Measurements from ENCODE around the gene CFAP20DC. TPM values are rescaled to one million over a fixed set of nuclear protein-coding genes. Genes with fewer than 3 reads are reported as not detected.

CFAP20DC gene
- total RNA-seq, 1 donor from 2014 or later, result 0.57 TPM

GRCh38 chr3:58963928-58964503, 85.8 kb downstream of the CFAP20DC start:
- H2AFZ ChIP-seq (ENCODE audit: low read depth, low read length), result no peak overlapping the region
- FAIRE-seq (no peak), DNase-seq (ENCODE audit: low read depth) (no peak)
- no peak overlapping the region for H3K4me2 ChIP-seq (ENCODE audit: low read length)
- H3K27ac ChIP-seq (ENCODE audit: low read depth, low read length), result no peak overlapping the region
- no peaks in the 10 kb centered on the region for H3K36me3 ChIP-seq (ENCODE audit: insufficient read depth, low read length)
- peaks cover 8% of the 10 kb centered on the region for H3K4me1 ChIP-seq (ENCODE audit: insufficient read depth, low read length)
- Mint-ChIP-seq H3K27me3 (ENCODE audit: low read depth, unreplicated experiment) (no peaks in the 10 kb centered on the region), H3K4me1 (ENCODE audit: low read depth, unreplicated experiment) (peaks cover 2% of the 10 kb centered on the region), H3K4me3 (ENCODE audit: unreplicated experiment) (no peak overlapping the region), H3K36me3 (ENCODE audit: low read depth, unreplicated experiment) (no peaks in the 10 kb centered on the region), H3K9me3 (ENCODE audit: unreplicated experiment) (no peaks in the 10 kb centered on the region), H3K27ac (ENCODE audit: unreplicated experiment) (no peak overlapping the region)
- H3K27me3 ChIP-seq (ENCODE audit: insufficient read depth, low read length), result no peaks in the 10 kb centered on the region
- no peaks in the 10 kb centered on the region for H4K20me1 ChIP-seq (ENCODE audit: insufficient read depth, low read length)
- H3K9me3 ChIP-seq (ENCODE audit: insufficient read depth, low read depth, low read length), result no peaks in the 10 kb centered on the region
- TF ChIP-seq CTCF (IDR thresholded peaks at IDR 0.05; ENCODE audit: insufficient read depth, low read depth, low read length), result no peak
- TF ChIP-seq EZH2 (IDR thresholded peaks at IDR 0.05; ENCODE audit: insufficient read depth, low read length), result no peak
- no peak overlapping the region for H3K9ac ChIP-seq (ENCODE audit: low read length)
- no peak overlapping the region for H3K4me3 ChIP-seq (ENCODE audit: insufficient read depth, low read depth, low read length)
- H3K79me2 ChIP-seq (ENCODE audit: insufficient read depth, low read length), result no peaks in the 10 kb centered on the region

DNA sequence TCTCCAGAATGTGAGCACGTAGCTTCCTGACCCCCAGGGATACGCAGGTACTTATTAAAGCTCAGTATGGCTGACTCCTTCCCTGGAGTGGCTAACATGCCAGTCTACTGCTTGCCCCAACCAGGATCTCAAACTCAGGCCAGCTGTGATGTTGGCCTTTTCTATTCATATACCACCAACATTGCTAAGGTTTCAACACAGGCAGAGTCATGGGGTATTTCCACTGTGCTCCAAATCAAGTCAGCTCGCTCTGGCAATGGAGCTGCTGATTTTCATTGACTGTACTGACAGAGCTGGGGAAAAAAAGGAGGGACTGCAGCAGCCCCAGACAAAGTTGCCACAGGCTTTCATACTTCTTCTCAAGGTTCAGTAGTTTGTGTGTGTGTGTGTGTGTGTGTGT, 87.0 kb downstream of the CFAP20DC start:
- Mint-ChIP-seq H3K27me3 (ENCODE audit: low read depth, unreplicated experiment) (no peaks in the 10 kb centered on the region), H3K27ac (ENCODE audit: unreplicated experiment) (no peak overlapping the region), H3K36me3 (ENCODE audit: low read depth, unreplicated experiment) (no peaks in the 10 kb centered on the region), H3K4me1 (ENCODE audit: low read depth, unreplicated experiment) (peaks cover 2% of the 10 kb centered on the region), H3K9me3 (ENCODE audit: unreplicated experiment) (no peaks in the 10 kb centered on the region), H3K4me3 (ENCODE audit: unreplicated experiment) (no peak overlapping the region)
- H2AFZ ChIP-seq (ENCODE audit: low read depth, low read length), result no peak overlapping the region
- no peak for FAIRE-seq
- no peak overlapping the region for H3K27ac ChIP-seq (ENCODE audit: low read depth, low read length)
- H3K9me3 ChIP-seq (ENCODE audit: insufficient read depth, low read depth, low read length), result no peaks in the 10 kb centered on the region
- H3K9ac ChIP-seq (ENCODE audit: low read length), result no peak overlapping the region
- TF ChIP-seq EZH2 (IDR thresholded peaks at IDR 0.05; ENCODE audit: insufficient read depth, low read length) (no peak), CTCF (IDR thresholded peaks at IDR 0.05; ENCODE audit: insufficient read depth, low read depth, low read length) (no peak)
- peak; percentile 25 for DNase-seq (ENCODE audit: low read depth)
- no peak overlapping the region for H3K4me3 ChIP-seq (ENCODE audit: insufficient read depth, low read depth, low read length)
- no peaks in the 10 kb centered on the region for H3K27me3 ChIP-seq (ENCODE audit: insufficient read depth, low read length)
- H4K20me1 ChIP-seq (ENCODE audit: insufficient read depth, low read length), result no peaks in the 10 kb centered on the region
- peak overlapping the region; percentile 14 for H3K4me2 ChIP-seq (ENCODE audit: low read length)
- H3K36me3 ChIP-seq (ENCODE audit: insufficient read depth, low read length), result no peaks in the 10 kb centered on the region
- peaks cover 8% of the 10 kb centered on the region for H3K4me1 ChIP-seq (ENCODE audit: insufficient read depth, low read length)
- H3K79me2 ChIP-seq (ENCODE audit: insufficient read depth, low read length), result no peaks in the 10 kb centered on the region

GRCh38 chr3:58962040-58962651, 87.7 kb downstream of the CFAP20DC start:
- peak overlapping the region; percentile 29 for H2AFZ ChIP-seq (ENCODE audit: low read depth, low read length)
- peak; percentile 59 for DNase-seq (ENCODE audit: low read depth)
- peaks cover 8% of the 10 kb centered on the region for H3K4me1 ChIP-seq (ENCODE audit: insufficient read depth, low read length)
- no peaks in the 10 kb centered on the region for H4K20me1 ChIP-seq (ENCODE audit: insufficient read depth, low read length)
- no peaks in the 10 kb centered on the region for H3K36me3 ChIP-seq (ENCODE audit: insufficient read depth, low read length)
- Mint-ChIP-seq H3K36me3 (ENCODE audit: low read depth, unreplicated experiment) (no peaks in the 10 kb centered on the region), H3K4me1 (ENCODE audit: low read depth, unreplicated experiment) (peaks cover 2% of the 10 kb centered on the region), H3K27me3 (ENCODE audit: low read depth, unreplicated experiment) (no peaks in the 10 kb centered on the region), H3K27ac (ENCODE audit: unreplicated experiment) (no peak overlapping the region), H3K9me3 (ENCODE audit: unreplicated experiment) (no peaks in the 10 kb centered on the region), H3K4me3 (ENCODE audit: unreplicated experiment) (no peak overlapping the region)
- no peak overlapping the region for H3K27ac ChIP-seq (ENCODE audit: low read depth, low read length)
- no peaks in the 10 kb centered on the region for H3K9me3 ChIP-seq (ENCODE audit: insufficient read depth, low read depth, low read length)
- no peaks in the 10 kb centered on the region for H3K79me2 ChIP-seq (ENCODE audit: insufficient read depth, low read length)
- peak overlapping the region; percentile 14 for H3K4me2 ChIP-seq (ENCODE audit: low read length)
- no peaks in the 10 kb centered on the region for H3K27me3 ChIP-seq (ENCODE audit: insufficient read depth, low read length)
- H3K9ac ChIP-seq (ENCODE audit: low read length), result no peak overlapping the region
- TF ChIP-seq EZH2 (IDR thresholded peaks at IDR 0.05; ENCODE audit: insufficient read depth, low read length), result no peak
- TF ChIP-seq CTCF (IDR thresholded peaks at IDR 0.05; ENCODE audit: insufficient read depth, low read depth, low read length), result no peak
- FAIRE-seq, result no peak
- no peak overlapping the region for H3K4me3 ChIP-seq (ENCODE audit: insufficient read depth, low read depth, low read length)
